ENCODE results near the gene DNAH8. TPM values are rescaled to one million over a fixed set of nuclear protein-coding genes. Genes with fewer than 3 reads are reported as not detected.

The DNAH8 gene
- total RNA-seq, 1 experiment from 2014 or later = not detected

- ATAC-seq (no peak), DNase-seq (ENCODE audit: low read depth, low spot score) (no peak)
- no peak overlapping the region for H3K4me3 ChIP-seq (ENCODE audit: low read depth in 2 of 2, low read length in 2 of 2)
- TF ChIP-seq CTCF (IDR thresholded peaks at IDR 0.05) (no peak), REST (IDR thresholded peaks at IDR 0.05; ENCODE audit: insufficient read depth in 1 of 2, low read depth in 2 of 2, low read length in 1 of 2) (no peak), SIN3A (IDR thresholded peaks at IDR 0.05; ENCODE audit: borderline replicate concordance, insufficient read depth, low read depth, low read length) (no peak), POLR2AphosphoS5 (IDR thresholded peaks at IDR 0.05; ENCODE audit: low read depth, low read length) (no peak)
- CTCF ChIA-PET = no interaction called here
- H3K4me1 ChIP-seq (ENCODE audit: control insufficient read depth, insufficient read depth, low read length) = peaks cover 7% of the 10 kb centered on the region; the same call in 1 of the 2 replicates
- no peaks in the 10 kb centered on the region for H3K9me3 ChIP-seq (ENCODE audit: control insufficient read depth, insufficient read depth, low read depth, low read length)
- POLR2A ChIA-PET = no interaction called here
- in situ Hi-C loops (cut with HindIII; ENCODE audit: low pct_unique_long_range_greater_than_20kb, low sequenced_read_pairs) = no loop called here
- H3K27ac ChIP-seq (ENCODE audit: low read length) = no peak overlapping the region
- intact Hi-C loops (cut with micrococcal nuclease; ENCODE audit: unreplicated experiment) = no loop called here
- no TSS peak for BruUV-seq (replicated peaks)
- peaks cover 2% of the 10 kb centered on the region for H3K27me3 ChIP-seq (ENCODE audit: control insufficient read depth, insufficient read depth, low read length)
- H3K36me3 ChIP-seq (ENCODE audit: control insufficient read depth, insufficient read depth, low read length) = no peaks in the 10 kb centered on the region
Observed at GRCh38 chr6:39062014-39062740, 347.1 kb downstream of the DNAH8 start.

- TF ChIP-seq CTCF (IDR thresholded peaks at IDR 0.05) (no peak), SIN3A (IDR thresholded peaks at IDR 0.05; ENCODE audit: borderline replicate concordance, insufficient read depth, low read depth, low read length) (no peak), TCF7L2 (IDR thresholded peaks at IDR 0.05; ENCODE audit: low read depth, low read length) (no peak), POLR2AphosphoS5 (IDR thresholded peaks at IDR 0.05; ENCODE audit: low read depth, low read length) (no peak), REST (IDR thresholded peaks at IDR 0.05; ENCODE audit: insufficient read depth in 1 of 2, low read depth in 2 of 2, low read length in 1 of 2) (no peak)
- ChIA-PET CTCF (no interaction called here), POLR2A (no interaction called here)
- no TSS peak for BruUV-seq (replicated peaks)
- no peaks in the 10 kb centered on the region for H3K36me3 ChIP-seq (ENCODE audit: control insufficient read depth, insufficient read depth, low read length)
- H3K27ac ChIP-seq (ENCODE audit: low read length) = no peak overlapping the region
- ATAC-seq = no peak
- intact Hi-C loops (cut with micrococcal nuclease; ENCODE audit: unreplicated experiment) (no loop called here), in situ Hi-C loops (cut with HindIII; ENCODE audit: low pct_unique_long_range_greater_than_20kb, low sequenced_read_pairs) (no loop called here)
- H3K4me1 ChIP-seq (ENCODE audit: control insufficient read depth, insufficient read depth, low read length) = peaks cover 7% of the 10 kb centered on the region; the same call in 1 of the 2 replicates
- no peaks in the 10 kb centered on the region for H3K9me3 ChIP-seq (ENCODE audit: control insufficient read depth, insufficient read depth, low read depth, low read length)
- DNase-seq (ENCODE audit: low read depth, low spot score) = no peak
- peaks cover 2% of the 10 kb centered on the region for H3K27me3 ChIP-seq (ENCODE audit: control insufficient read depth, insufficient read depth, low read length)
- H3K4me3 ChIP-seq (ENCODE audit: low read depth in 2 of 2, low read length in 2 of 2) = no peak overlapping the region
Observed at GRCh38 chr6:39063526-39063925, 348.4 kb downstream of the DNAH8 start.

Measured in Panc1 (cell line).